GM21390 (cell line): Measurements from ENCODE around the gene VEGFD.

Source experiments
- ATAC-seq: cut with Tn5 transposase; IDR thresholded peaks from one replicate; pipeline ENCODE4 v1.9.1; 2021; ENCODE audit not compliant: unreplicated experiment

The VEGFD gene, protein sequence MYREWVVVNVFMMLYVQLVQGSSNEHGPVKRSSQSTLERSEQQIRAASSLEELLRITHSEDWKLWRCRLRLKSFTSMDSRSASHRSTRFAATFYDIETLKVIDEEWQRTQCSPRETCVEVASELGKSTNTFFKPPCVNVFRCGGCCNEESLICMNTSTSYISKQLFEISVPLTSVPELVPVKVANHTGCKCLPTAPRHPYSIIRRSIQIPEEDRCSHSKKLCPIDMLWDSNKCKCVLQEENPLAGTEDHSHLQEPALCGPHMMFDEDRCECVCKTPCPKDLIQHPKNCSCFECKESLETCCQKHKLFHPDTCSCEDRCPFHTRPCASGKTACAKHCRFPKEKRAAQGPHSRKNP

DNA sequence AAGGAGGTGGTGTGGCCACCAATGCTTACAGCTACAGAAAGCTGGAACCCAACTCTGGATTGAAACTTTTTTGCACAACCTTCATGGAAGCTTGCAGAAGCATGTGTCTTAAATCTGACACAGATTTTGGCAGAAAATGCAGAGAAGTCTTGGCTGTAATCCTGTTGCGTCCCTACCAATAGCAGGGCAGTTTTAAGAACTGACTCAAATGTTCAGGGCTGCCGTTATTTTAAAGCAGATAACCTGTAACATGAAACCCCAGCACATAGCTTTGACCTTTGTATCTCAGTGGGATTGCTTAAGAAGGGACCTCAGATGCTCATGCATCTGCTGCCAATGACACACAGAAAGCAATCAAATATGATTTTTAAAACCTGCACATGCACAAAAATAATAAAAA lies at the start of gene VEGFD:
VEGFD (minus strand) TSS at position 110 of the 400 bp plus-strand sequence. CDS start 467 bp downstream, outside the sequence.
- ATAC-seq, result no peak

GRCh38 chrX:15430584-15430983 lies 46.4 kb upstream of the VEGFD start:
- no peak for ATAC-seq

DNA sequence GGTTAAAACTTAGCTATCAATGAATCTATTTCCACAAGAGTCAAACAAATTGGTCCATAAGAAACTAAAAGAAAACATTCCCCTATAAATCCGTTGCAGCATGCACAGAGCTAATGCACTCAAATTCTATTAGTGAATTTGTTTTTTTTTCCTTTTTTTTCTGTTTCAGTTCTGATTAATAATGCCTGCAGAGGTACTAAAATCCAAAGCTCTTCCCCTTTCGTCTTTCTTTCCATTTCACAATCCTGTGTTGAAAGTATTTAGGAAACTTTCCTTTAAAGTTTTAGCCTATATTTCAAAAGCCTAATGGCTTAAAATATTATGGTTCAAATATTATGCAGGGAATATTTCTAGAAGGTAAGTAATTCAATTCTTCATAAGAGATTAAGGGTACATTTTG lies 45.9 kb upstream of the VEGFD start:
- ATAC-seq, result no peak

GRCh38 chrX:15425024-15425423 lies 40.8 kb upstream of the VEGFD start:
- ATAC-seq, result no peak

GRCh38 chrX:15418707-15419181 lies 34.5 kb upstream of the VEGFD start:
- ATAC-seq, result no peak

- ATAC-seq, result no peak
Measured at GRCh38 chrX:15418041-15418706, 34.0 kb upstream of the VEGFD start.

DNA sequence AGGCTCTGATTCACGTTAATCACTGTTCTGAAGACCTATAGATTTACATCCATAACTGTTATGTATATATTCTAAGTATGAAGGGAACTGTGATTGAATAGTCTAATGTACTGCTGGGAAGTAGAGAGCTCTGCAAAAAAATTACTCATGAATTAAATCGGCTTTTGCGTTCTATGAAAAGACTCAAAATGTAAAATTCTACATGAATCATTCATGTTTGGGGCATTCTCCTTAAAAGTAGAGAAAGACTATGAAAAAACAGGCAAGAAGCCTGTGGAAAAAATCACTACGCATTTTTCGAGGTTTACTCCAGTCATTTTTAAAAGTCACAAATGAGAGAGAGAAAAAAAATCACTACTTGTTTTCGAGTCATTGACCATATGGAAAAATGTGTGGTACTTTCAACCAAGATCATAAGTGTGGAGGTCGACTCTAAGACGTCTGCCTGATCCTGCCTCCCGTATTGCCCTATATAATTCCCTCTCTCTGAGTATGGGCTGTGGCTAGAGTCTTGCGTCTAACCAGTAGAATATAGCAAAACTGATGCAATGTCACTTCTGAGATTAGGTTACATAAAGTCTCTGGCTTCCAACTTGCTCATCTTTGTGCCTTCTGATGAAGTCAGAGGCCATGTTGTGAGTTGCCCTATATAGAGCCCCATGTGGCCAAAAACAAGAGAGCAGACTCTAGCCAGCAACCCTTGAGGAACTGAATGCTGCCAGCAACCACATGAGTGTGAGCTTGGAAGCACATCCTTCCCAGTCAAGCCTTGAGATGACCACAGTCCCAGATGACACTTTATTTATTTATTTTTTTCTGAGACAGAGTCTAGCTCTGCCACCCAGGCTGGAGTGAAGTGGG lies 32.1 kb upstream of the VEGFD start:
- no peak for ATAC-seq

DNA sequence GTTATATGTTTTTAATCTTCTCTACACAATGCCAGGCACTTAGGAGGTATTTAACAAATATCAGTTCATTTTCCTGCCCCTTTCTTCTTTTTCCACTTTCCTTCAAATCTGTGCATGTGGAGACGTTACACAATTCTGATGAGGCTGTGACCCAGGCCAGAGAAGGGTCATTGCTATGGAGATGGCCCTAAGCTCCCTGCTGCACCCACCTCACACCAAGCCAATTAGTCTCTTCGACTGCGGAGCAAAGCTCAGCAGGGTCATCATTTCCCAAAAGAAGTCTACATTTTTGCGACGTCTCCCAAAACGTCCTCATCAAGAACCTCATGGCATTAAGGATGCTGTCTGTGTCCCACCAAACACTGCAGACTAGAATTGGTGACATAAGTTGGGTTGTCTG lies 28.9 kb upstream of the VEGFD start:
- ATAC-seq, result no peak

- ATAC-seq, result no peak
Measured at GRCh38 chrX:15410947-15411346, 26.7 kb upstream of the VEGFD start.

GRCh38 chrX:15410430-15410829 lies 26.2 kb upstream of the VEGFD start:
- ATAC-seq, result no peak

- ATAC-seq, result no peak
Measured at GRCh38 chrX:15405846-15406245, 21.6 kb upstream of the VEGFD start.

GRCh38 chrX:15404401-15405096 lies 20.3 kb upstream of the VEGFD start:
- ATAC-seq, result no peak

DNA sequence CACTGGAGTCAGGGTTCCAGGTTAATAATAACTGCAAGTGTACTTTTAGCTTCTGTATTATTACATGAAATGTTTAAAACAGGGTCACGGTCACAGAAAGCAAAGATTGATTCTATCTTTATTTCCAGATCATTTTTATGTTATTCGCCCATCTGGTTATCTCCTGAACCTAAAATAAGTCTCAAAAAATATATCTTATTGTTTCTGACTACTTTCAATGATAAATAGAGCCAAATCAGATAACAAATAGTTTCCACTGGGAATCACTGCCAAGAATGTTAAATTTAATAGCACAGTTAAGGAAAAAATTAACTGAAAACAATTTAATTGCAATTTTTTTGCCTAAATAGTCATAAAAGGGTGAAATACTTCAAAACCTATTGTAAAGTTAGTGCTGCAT lies 17.2 kb upstream of the VEGFD start:
- no peak for ATAC-seq

DNA sequence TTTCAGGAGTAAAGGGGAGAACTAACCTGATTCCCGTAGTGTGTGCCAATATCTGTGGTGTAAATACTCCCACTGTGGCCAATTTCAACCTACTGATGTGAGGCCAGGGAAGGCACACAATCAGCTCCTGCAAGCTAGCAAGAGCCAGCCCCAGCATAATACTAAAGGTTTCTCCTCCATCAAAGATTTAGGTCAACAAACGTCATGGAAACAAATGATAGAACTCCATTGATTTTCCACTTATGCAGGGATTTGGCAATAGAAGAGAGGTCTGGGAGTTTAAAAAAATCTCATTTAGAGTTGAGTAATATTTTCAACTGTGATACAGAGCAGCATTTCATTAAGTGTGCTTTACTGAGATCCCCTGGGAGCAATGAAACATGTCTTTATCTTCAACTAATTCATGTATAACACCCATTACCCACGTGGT lies 15.8 kb upstream of the VEGFD start:
- ATAC-seq, result no peak

DNA sequence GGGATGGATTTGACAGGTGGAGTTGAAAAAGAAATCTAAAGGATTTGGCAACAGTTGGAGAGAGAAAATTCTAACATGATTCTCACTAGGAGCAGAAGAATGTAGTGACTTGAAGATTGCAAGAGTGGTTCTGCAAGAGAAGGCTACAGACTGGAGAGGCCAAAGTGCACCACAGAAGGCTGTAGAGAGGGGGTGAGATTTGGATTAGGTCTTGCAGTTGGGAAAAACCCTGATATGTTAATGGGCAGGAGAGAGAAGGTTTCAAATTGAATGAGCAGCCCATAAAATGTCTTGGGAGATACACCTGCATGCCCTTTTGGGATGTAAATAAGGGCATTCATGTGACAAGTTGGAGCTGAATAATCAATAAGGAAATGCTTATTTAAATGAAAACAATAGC lies 14.7 kb upstream of the VEGFD start:
- no peak for ATAC-seq

- no peak for ATAC-seq
Measured at GRCh38 chrX:15395789-15396188, 11.6 kb upstream of the VEGFD start.

DNA sequence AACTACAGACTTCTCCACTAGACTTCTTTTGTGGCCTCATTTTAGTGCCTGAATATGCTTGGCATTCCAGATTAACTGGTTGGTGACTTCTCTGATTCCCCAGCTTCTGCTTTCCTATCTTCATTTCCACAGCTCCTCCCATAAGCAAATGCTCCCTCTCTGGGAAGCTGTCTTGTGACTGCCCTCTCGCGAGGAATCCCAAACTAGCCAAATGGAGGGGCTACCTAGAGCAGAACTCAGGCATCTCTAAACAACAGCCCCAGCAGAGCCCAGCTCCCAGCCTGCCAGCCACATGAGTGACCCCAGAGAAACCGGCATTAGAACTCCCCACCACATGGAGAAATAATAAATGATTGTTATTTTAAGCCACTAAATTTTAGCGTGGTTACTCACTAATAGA lies 7.6 kb upstream of the VEGFD start:
- ATAC-seq, result no peak

GRCh38 chrX:15382813-15383212 lies 1.4 kb downstream of the VEGFD start:
- no peak for ATAC-seq

DNA sequence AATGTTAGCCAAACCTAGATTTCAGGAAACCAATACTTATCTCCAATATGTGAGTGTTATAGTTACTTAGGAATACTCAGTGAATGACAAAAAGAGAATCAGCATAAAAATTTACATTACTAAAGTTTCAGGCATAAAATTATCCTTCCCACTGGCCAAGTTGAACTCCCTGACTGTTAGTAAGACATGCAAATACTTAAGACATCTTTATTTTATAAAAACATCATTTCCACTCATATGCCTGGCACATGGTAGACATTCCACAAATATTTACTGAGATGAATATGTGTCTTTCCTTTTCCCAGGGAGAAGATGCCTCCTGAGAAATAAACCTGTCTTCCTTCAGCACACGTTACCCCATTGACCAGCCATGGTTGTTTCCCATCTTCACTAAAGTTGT lies 7.3 kb downstream of the VEGFD start:
- no peak for ATAC-seq

DNA sequence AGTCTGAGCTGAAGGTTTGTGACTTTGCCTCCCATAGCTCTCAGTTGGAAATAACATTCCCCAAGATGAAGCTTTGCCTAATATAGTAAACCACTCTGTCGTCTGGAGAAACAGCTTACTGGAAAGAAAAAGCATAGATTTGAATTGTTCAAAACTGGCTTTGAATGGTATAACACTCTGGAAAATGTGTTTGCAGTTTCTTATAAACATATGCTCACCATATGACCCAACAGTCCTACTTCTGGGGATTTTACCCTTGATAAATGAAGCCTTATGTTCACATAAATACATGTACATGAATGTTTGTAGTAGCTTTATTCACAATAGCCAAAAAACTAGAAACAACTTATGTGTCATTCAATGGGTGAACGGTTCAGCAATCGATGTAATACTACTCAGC lies 10.2 kb downstream of the VEGFD start:
- ATAC-seq, result no peak
